Neural progenitor cell (in vitro differentiated cells): Measurements from ENCODE around the gene DGLUCY. TPM values are rescaled to one million over a fixed set of nuclear protein-coding genes. Genes with fewer than 3 reads are reported as not detected.

ENCODE experiments used
- DNase-seq: peaks from one replicate; pipeline ENCODE4 v3.0.0-alpha.2; 2016; ENCODE audit warnings: low spot score
- H2AFZ ChIP-seq: fragments of 200-600 bp; sonication (generic); replicated peaks from 2 replicates; pipeline ENCODE4 v1.6.1; 2016; ENCODE audit warnings: antibody characterized with exemption
- H3F3A ChIP-seq: fragments of 200-600 bp; sonication (generic); 2 replicates; pipeline ENCODE4 v1.6.1; 2016; ENCODE audit warnings: antibody characterized with exemption, low read depth
- H3K27ac ChIP-seq: fragments of 200-600 bp; sonication (generic); 2 replicates; pipeline ENCODE4 v1.5.1; 2016; ENCODE audit warnings: mild to moderate bottlenecking
- H3K27me3 ChIP-seq: fragments of 200-600 bp; sonication (generic); 2 replicates; pipeline ENCODE4 v1.6.1; 2016; ENCODE audit warnings: mild to moderate bottlenecking, moderate library complexity
- H3K36me3 ChIP-seq: fragments of 200-600 bp; sonication (generic); 2 replicates; pipeline ENCODE4 v1.5.1; 2016
- H3K4me1 ChIP-seq: fragments of 200-600 bp; sonication (generic); 2 replicates; pipeline ENCODE4 v1.6.1; 2016; ENCODE audit warnings: mixed run types
- H3K4me2 ChIP-seq: fragments of 200-600 bp; sonication (generic); 2 replicates; pipeline ENCODE4 v1.6.1; 2016
- H3K4me3 ChIP-seq: fragments of 200-600 bp; sonication (generic); 2 replicates; pipeline ENCODE4 v1.5.1; 2016
- H3K79me2 ChIP-seq: fragments of 200-600 bp; sonication (generic); 2 replicates; pipeline ENCODE4 v1.6.1; 2016; ENCODE audit warnings: low read depth
- H3K9ac ChIP-seq: fragments of 200-600 bp; sonication (generic); 2 replicates; pipeline ENCODE4 v1.6.1; 2016
- H3K9me3 ChIP-seq: fragments of 200-600 bp; sonication (generic); 2 replicates; pipeline ENCODE4 v1.5.1; 2016; ENCODE audit warnings: low read depth
- H4K20me1 ChIP-seq: fragments of 200-600 bp; sonication (generic); 2 replicates; pipeline ENCODE4 v1.6.1; 2016; ENCODE audit warnings: low read depth
- H3K27ac Mint-ChIP-seq: 3 replicates; pipeline ENCODE4 v1.8.0; 2021; ENCODE audit warnings: mixed read lengths
- H3K27me3 Mint-ChIP-seq: 2 replicates; pipeline ENCODE4 v1.8.0; 2022; ENCODE audit warnings: low read depth, mild to moderate bottlenecking, inconsistent platforms, moderate library complexity, mixed read lengths; ENCODE audit not compliant: insufficient read depth
- H3K36me3 Mint-ChIP-seq: 3 replicates; pipeline ENCODE4 v1.8.0; 2021; ENCODE audit warnings: mixed read lengths
- H3K4me1 Mint-ChIP-seq: 3 replicates; pipeline ENCODE4 v1.8.0; 2021; ENCODE audit warnings: mixed read lengths
- H3K4me3 Mint-ChIP-seq: 3 replicates; pipeline ENCODE4 v1.8.0; 2021; ENCODE audit warnings: mild to moderate bottlenecking, moderate library complexity, mixed read lengths
- H3K9me3 Mint-ChIP-seq: 3 replicates; pipeline ENCODE4 v1.8.0; 2020; ENCODE audit warnings: mixed read lengths
- CTCF ChIP-seq: fragments of 200-600 bp; sonication (generic); IDR thresholded peaks from 2 replicates; pipeline ENCODE4 v1.5.1; 2017; ENCODE audit warnings: antibody characterized with exemption, mild to moderate bottlenecking
- EZH2 ChIP-seq: fragments of 200-600 bp; sonication (generic); IDR thresholded peaks from 2 replicates; pipeline ENCODE4 v1.6.1; 2017; ENCODE audit warnings: antibody characterized with exemption, mild to moderate bottlenecking, moderate library complexity
- EZH2phosphoT487 ChIP-seq: fragments of 200-600 bp; sonication (generic); IDR thresholded peaks from 2 replicates; pipeline ENCODE4 v1.6.1; 2017; ENCODE audit warnings: antibody characterized with exemption
- total RNA-seq: library from RNA; depleted of rRNA; stranded (reverse); fragments of >200 nt; gene quantifications from 2 replicates; pipeline ENCODE4 v1.2.3, GENCODE V29; 2015; ENCODE audit warnings: low replicate concordance

DGLUCY gene
- total RNA-seq, 1 donor from 2014 or later: 17.0 TPM

- no peak overlapping the region for H2AFZ ChIP-seq
- H3K27ac ChIP-seq: no peak overlapping the region
- no peak for DNase-seq
- Mint-ChIP-seq H3K36me3 (peaks cover 15% of the 10 kb centered on the region), H3K27me3 (peaks cover 8% of the 10 kb centered on the region), H3K9me3 (no peaks in the 10 kb centered on the region), H3K27ac (no peak overlapping the region), H3K4me1 (no peaks in the 10 kb centered on the region), H3K4me3 (no peak overlapping the region)
- no peaks in the 10 kb centered on the region for H3K27me3 ChIP-seq
- no peaks in the 10 kb centered on the region for H3K36me3 ChIP-seq
- H4K20me1 ChIP-seq: no peaks in the 10 kb centered on the region
- H3K4me3 ChIP-seq: no peak overlapping the region
- no peaks in the 10 kb centered on the region for H3K4me1 ChIP-seq
- H3K9me3 ChIP-seq: no peaks in the 10 kb centered on the region
- no peak overlapping the region for H3K4me2 ChIP-seq
- H3F3A ChIP-seq: no peaks in the 10 kb centered on the region
- no peak overlapping the region for H3K9ac ChIP-seq
- H3K79me2 ChIP-seq: no peaks in the 10 kb centered on the region
- TF ChIP-seq CTCF (no peak), EZH2 (no peak), EZH2phosphoT487 (no peak)
Measured at GRCh38 chr14:91163316-91163715, 49.4 kb downstream of the DGLUCY start.

- Mint-ChIP-seq H3K4me3 (no peak overlapping the region), H3K4me1 (no peaks in the 10 kb centered on the region), H3K36me3 (peaks cover 17% of the 10 kb centered on the region), H3K9me3 (no peaks in the 10 kb centered on the region), H3K27me3 (peaks cover 6% of the 10 kb centered on the region), H3K27ac (no peak overlapping the region)
- H3K9me3 ChIP-seq: no peaks in the 10 kb centered on the region
- no peak overlapping the region for H3K9ac ChIP-seq
- H3K4me3 ChIP-seq: no peak overlapping the region
- DNase-seq: no peak
- H3K27ac ChIP-seq: no peak overlapping the region
- no peaks in the 10 kb centered on the region for H3F3A ChIP-seq
- no peaks in the 10 kb centered on the region for H3K27me3 ChIP-seq
- no peaks in the 10 kb centered on the region for H3K4me1 ChIP-seq
- H4K20me1 ChIP-seq: no peaks in the 10 kb centered on the region
- H3K36me3 ChIP-seq: no peaks in the 10 kb centered on the region
- H3K4me2 ChIP-seq: no peak overlapping the region
- H2AFZ ChIP-seq: no peak overlapping the region
- TF ChIP-seq EZH2phosphoT487: no peak
- TF ChIP-seq EZH2: no peak
- no peak for TF ChIP-seq CTCF
- H3K79me2 ChIP-seq: no peaks in the 10 kb centered on the region
Measured at GRCh38 chr14:91164676-91165075, 50.8 kb downstream of the DGLUCY start.

GRCh38 chr14:91167380-91167770 is 53.5 kb downstream of the DGLUCY start:
- no peak overlapping the region for H3K4me2 ChIP-seq
- H3K4me3 ChIP-seq: no peak overlapping the region
- DNase-seq: no peak
- H3K36me3 ChIP-seq: no peaks in the 10 kb centered on the region
- no peak overlapping the region for H3K9ac ChIP-seq
- no peak overlapping the region for H2AFZ ChIP-seq
- no peak overlapping the region for H3K27ac ChIP-seq
- H3K36me3 Mint-ChIP-seq: peaks cover 10% of the 10 kb centered on the region
- H3K27me3 ChIP-seq: no peaks in the 10 kb centered on the region
- H3F3A ChIP-seq: no peaks in the 10 kb centered on the region
- peaks cover 6% of the 10 kb centered on the region for H3K27me3 Mint-ChIP-seq
- no peaks in the 10 kb centered on the region for H3K9me3 ChIP-seq
- H3K4me3 Mint-ChIP-seq: no peak overlapping the region
- no peaks in the 10 kb centered on the region for H4K20me1 ChIP-seq
- TF ChIP-seq CTCF (no peak), EZH2 (no peak), EZH2phosphoT487 (no peak)
- no peaks in the 10 kb centered on the region for H3K9me3 Mint-ChIP-seq
- no peak overlapping the region for H3K27ac Mint-ChIP-seq
- H3K4me1 ChIP-seq: no peaks in the 10 kb centered on the region
- no peaks in the 10 kb centered on the region for H3K79me2 ChIP-seq
- H3K4me1 Mint-ChIP-seq: no peaks in the 10 kb centered on the region

GRCh38 chr14:91169951-91170350 is 56.1 kb downstream of the DGLUCY start:
- no peak for DNase-seq
- H3K9me3 ChIP-seq: no peaks in the 10 kb centered on the region
- H3K36me3 Mint-ChIP-seq: peaks cover 12% of the 10 kb centered on the region
- no peak for TF ChIP-seq EZH2phosphoT487
- TF ChIP-seq CTCF: no peak
- no peak for TF ChIP-seq EZH2
- no peak overlapping the region for H3K4me3 ChIP-seq
- H3K27me3 Mint-ChIP-seq: peaks cover 4% of the 10 kb centered on the region
- H3K4me2 ChIP-seq: no peak overlapping the region
- no peaks in the 10 kb centered on the region for H3F3A ChIP-seq
- H2AFZ ChIP-seq: no peak overlapping the region
- H3K27ac ChIP-seq: no peak overlapping the region
- H3K79me2 ChIP-seq: no peaks in the 10 kb centered on the region
- no peak overlapping the region for H3K9ac ChIP-seq
- no peaks in the 10 kb centered on the region for H3K9me3 Mint-ChIP-seq
- no peaks in the 10 kb centered on the region for H4K20me1 ChIP-seq
- no peaks in the 10 kb centered on the region for H3K36me3 ChIP-seq
- H3K4me1 Mint-ChIP-seq: peaks cover 6% of the 10 kb centered on the region
- H3K27ac Mint-ChIP-seq: no peak overlapping the region
- H3K27me3 ChIP-seq: no peaks in the 10 kb centered on the region
- no peak overlapping the region for H3K4me3 Mint-ChIP-seq
- H3K4me1 ChIP-seq: no peaks in the 10 kb centered on the region
